ENCODE results near the gene IL20. TPM values are rescaled to one million over a fixed set of nuclear protein-coding genes. Genes with fewer than 3 reads are reported as not detected.

IL20 gene
- total and polyA plus RNA-seq, 3 donors from 2014 or later, result 0.37 to 0.43 TPM; not detected in 1

DNA sequence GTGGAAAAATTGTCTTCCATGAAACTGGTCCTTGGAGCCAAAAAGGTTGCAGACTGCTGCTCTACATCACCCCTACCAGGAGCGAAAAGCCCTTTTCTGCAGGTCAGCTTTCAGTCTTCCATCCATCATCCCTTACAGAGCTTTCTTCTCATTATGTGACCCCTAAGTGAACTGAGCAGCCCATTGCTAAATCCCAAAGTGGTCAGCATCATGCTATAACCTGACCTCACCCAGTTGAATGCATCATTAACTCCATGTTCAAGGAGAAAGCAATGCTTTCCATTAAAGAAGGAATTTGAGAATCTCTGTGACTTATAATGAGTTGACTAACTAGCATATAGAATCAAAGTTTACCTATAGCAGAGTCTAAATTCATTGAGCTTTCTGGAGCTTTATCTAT lies 21.4 kb downstream of the IL20 start:
- Histone ChIP-seq H3K27ac (no peak overlapping the region), H3K4me1 (no peaks in the 10 kb centered on the region), H3K9me3 (no peaks in the 10 kb centered on the region), H3K36me3 (ENCODE audit: low read depth, missing control alignments) (no peaks in the 10 kb centered on the region), H3K27me3 (no peaks in the 10 kb centered on the region), H3K4me3 (no peak overlapping the region)
- 88 to 100% methylated on average over 1 of the region's 1 CpG for WGBS, 2 donors
- no peak for DNase-seq
- TF ChIP-seq, protein P1, sequence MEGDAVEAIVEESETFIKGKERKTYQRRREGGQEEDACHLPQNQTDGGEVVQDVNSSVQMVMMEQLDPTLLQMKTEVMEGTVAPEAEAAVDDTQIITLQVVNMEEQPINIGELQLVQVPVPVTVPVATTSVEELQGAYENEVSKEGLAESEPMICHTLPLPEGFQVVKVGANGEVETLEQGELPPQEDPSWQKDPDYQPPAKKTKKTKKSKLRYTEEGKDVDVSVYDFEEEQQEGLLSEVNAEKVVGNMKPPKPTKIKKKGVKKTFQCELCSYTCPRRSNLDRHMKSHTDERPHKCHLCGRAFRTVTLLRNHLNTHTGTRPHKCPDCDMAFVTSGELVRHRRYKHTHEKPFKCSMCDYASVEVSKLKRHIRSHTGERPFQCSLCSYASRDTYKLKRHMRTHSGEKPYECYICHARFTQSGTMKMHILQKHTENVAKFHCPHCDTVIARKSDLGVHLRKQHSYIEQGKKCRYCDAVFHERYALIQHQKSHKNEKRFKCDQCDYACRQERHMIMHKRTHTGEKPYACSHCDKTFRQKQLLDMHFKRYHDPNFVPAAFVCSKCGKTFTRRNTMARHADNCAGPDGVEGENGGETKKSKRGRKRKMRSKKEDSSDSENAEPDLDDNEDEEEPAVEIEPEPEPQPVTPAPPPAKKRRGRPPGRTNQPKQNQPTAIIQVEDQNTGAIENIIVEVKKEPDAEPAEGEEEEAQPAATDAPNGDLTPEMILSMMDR (IDR thresholded peaks at IDR 0.05), result no peak
- no peak for TF ChIP-seq POLR2A (IDR thresholded peaks at IDR 0.05)
- intact Hi-C loops (cut with DNase I; ENCODE audit: low total_unique reads), result no loop called here

GRCh38 chr1:206887701-206888100 lies 22.3 kb downstream of the IL20 start:
- H3K4me3 ChIP-seq, result no peak overlapping the region
- no peaks in the 10 kb centered on the region for H3K27me3 ChIP-seq
- no peak for DNase-seq
- no peaks in the 10 kb centered on the region for H3K9me3 ChIP-seq
- no peaks in the 10 kb centered on the region for H3K4me1 ChIP-seq
- 67 to 68% methylated on average over 4 of the region's 4 CpGs for WGBS, 2 donors
- no peak overlapping the region for H3K27ac ChIP-seq
- no peaks in the 10 kb centered on the region for H3K36me3 ChIP-seq (ENCODE audit: low read depth, missing control alignments)
- TF ChIP-seq, protein P1 (IDR thresholded peaks at IDR 0.05), result no peak
- no peak for TF ChIP-seq POLR2A (IDR thresholded peaks at IDR 0.05)
- intact Hi-C loops (cut with DNase I; ENCODE audit: low total_unique reads), result no loop called here

DNA sequence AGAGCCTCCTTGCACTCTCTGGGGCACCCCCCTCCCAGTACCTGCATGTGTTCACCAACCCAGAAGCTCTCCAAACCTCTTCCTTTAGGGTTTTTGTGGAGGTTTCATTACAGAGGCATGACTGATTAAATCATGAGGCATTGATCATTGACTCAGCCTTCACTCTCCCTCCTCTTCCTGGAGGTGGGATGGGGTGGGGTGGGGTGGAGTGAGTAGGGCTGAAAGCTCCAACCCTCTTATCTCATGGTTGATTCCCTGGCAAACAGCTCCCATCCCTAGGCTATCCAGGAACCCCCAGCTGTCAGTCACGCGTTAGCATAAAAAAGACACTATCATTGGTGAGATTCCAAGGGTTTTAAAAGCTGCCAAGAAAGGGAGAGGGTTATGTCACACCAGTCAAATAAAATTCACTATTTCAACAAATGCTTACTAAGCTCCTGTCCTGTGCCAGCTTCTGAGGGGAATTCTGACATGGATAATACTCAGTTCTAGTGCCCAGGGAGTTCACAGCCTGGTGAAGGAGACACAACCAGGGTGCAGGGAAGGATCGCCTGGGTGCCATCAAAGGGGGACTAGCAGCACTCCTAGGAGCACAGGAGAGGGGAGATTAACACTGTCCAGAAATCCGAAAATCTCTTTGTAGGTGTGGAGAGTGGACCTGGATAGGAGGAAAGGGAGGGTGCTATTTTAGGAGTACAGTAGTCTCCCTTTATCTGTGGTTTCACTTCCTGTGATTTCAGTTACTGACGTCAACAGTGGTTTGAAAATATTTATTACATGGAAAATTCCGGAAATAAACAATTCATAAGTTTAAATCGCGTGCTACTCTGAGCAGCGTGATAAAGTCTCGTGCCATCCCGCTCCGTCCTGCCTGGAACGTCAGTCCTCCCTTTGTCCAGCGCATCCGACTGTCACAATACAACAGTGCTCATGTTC lies 25.0 kb downstream of the IL20 start:
- Histone ChIP-seq H3K9me3 (no peaks in the 10 kb centered on the region), H3K27me3 (no peaks in the 10 kb centered on the region), H3K4me3 (no peak overlapping the region), H3K36me3 (ENCODE audit: low read depth, missing control alignments) (no peaks in the 10 kb centered on the region), H3K4me1 (no peaks in the 10 kb centered on the region), H3K27ac (no peak overlapping the region)
- intact Hi-C loops (cut with DNase I; ENCODE audit: low total_unique reads), result no loop called here
- WGBS, 2 donors, result 72 to 77% methylated on average over 15 of the region's 15 CpGs
- DNase-seq, result no peak
- TF ChIP-seq, protein P1 (IDR thresholded peaks at IDR 0.05), result no peak
- no peak for TF ChIP-seq POLR2A (IDR thresholded peaks at IDR 0.05)

DNA sequence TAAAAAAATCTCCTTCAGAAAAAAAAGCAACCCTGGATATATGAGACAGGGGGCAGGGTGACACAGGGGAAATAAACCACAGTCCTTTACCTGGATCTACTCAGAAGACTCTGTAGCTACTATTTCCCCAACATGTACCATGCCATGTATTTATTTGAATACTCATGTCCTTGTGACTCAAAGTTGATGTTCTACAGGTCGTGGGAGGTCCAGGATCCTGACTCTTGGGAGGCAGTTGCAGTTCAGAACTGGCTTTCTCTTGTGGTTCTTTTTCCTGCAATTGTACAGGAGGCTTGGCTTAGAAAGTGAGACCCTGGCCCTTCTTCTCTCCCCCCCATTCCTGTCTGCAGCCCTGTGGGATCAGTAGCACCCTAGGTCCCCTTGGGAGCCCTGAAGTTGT lies 26.0 kb downstream of the IL20 start:
- H3K4me1 ChIP-seq, result no peaks in the 10 kb centered on the region
- no peaks in the 10 kb centered on the region for H3K9me3 ChIP-seq
- H3K4me3 ChIP-seq, result no peak overlapping the region
- WGBS, 2 donors, result 87 to 94% methylated on average over 1 of the region's 1 CpG
- H3K36me3 ChIP-seq (ENCODE audit: low read depth, missing control alignments), result no peaks in the 10 kb centered on the region
- no peak for DNase-seq
- TF ChIP-seq POLR2A (IDR thresholded peaks at IDR 0.05), result no peak
- TF ChIP-seq, protein P1 (IDR thresholded peaks at IDR 0.05), result no peak
- intact Hi-C loops (cut with DNase I; ENCODE audit: low total_unique reads), result no loop called here
- H3K27me3 ChIP-seq, result no peaks in the 10 kb centered on the region
- H3K27ac ChIP-seq, result no peak overlapping the region

Data from testis (tissue), 3 donors.